Stimulated activated CD8-positive, alpha-beta memory T cell treated with anti-CD3 and anti-CD28 coated beads, Interleukin-7, amount 100 ng/mL, for 1 hour (primary cell): ENCODE measurements around the gene VWF.

ENCODE experiments used
- DNase-seq, 2 donors: peaks; one replicate each; pipeline ENCODE4 v3.0.0-alpha.2; 2020; ENCODE audit warnings: low read depth in 2 of 2

VWF gene

DNA sequence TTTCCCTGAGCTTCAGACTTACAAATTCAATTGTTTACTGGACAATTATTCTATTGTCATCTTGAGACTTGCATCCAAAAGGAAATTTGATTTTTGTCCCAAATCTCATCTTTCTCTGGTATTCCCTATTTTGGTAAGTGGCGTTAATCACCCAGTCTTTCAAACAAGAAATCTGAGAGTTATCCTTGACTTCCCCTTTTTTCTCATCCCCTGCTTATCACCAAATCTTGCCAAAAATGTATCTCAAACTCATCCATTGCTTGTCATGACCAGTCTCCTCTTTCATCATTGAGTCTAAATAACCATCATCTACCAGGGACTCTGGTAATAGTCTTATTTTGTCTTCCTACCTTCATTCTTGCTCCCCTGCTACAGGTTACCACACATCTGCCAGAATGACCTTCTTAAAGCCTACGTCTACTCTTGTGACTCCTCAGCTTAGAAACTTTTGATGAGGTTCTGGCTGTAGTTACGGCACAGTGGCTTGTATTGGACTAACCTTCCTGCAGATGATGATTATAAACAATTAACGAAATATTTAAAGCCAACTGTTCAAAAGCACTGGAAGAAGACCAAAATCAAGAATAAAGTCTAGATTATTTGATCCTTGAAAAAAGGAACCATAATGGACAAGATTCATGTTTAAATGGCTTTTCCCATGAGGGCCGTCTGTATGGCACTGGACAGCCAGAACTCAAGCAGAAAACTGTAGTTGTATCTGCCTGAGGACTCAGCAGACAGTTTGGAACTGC, 170.5 kb downstream of the VWF start:
- no peak for DNase-seq

DNA sequence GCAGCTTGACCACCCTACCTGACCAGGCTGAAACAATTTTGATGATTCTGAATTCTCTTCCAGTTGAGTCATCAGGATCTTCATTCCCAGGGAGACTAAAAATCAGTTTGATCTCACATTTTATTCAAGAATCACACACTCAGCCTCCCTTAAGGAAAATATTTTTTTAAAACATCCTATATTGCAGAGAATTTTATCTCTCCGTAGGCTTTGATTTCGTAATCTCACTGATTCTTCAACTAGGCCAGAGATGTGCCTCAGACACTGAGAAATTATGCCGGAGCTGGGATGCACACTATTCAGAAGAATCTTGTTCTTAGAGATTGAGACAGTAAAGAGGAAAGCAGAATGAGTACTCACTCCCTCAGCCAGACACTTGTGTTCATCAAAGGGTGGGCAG, 172.4 kb downstream of the VWF start:
- DNase-seq, result no peak

DNA sequence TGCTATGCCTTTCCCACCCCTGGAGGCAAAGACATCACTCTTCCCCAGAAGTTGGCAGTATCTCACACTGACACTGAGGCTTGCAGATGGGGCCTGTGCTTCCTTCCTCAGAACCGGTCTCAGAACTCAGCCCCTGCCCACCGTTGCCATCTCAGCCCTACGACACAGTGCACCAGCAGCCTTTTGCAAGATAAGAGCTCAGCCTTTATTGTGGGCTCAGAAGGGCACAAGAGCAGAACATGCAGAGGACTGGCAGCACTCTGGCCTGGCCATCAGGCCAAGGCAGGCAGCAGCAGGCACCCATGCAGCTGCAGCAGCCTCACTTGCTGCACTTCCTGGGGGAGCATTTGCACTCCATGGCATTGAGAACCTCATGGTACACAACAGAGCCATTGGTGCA, 175.8 kb downstream of the VWF start:
- no peak for DNase-seq

DNA sequence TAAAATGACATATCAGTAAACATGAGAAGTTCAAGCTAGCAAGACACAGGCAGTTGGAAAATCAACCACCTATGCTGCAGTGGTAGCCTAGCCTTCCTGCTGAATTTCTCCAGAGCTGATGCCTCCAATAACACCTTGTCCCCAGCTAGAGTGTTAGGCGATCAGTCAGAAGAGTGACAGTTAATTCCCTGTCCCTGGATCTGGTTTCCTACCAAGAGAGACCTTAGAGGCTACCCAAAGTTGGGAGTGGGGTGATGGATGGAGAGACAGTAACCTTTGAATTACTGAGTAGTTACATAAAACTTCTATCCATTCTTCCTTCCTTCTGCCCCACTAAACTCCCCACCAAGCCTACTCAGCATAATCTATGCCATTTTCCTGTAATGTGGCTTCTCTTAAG, 177.5 kb downstream of the VWF start:
- DNase-seq, result no peak

DNA sequence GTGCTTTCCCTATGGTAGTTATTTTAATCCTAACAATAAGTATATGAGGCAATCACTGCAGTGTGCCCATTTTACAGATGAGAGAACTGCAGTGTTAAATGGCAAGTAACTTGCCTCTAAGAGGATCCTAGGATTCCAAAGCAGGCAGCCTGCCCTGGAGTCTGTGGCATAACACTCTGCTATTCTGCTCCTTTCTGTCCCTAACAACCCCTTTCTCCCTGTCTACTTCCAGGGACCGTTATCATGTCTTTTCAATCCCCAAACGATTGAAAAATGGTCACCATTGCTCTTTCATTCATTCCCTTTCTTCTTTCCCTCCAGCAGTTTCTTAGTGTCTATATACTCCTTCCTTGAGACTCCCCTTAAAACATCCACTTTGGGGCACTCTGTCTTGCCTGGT, 178.1 kb downstream of the VWF start:
- DNase-seq, result no peak

DNA sequence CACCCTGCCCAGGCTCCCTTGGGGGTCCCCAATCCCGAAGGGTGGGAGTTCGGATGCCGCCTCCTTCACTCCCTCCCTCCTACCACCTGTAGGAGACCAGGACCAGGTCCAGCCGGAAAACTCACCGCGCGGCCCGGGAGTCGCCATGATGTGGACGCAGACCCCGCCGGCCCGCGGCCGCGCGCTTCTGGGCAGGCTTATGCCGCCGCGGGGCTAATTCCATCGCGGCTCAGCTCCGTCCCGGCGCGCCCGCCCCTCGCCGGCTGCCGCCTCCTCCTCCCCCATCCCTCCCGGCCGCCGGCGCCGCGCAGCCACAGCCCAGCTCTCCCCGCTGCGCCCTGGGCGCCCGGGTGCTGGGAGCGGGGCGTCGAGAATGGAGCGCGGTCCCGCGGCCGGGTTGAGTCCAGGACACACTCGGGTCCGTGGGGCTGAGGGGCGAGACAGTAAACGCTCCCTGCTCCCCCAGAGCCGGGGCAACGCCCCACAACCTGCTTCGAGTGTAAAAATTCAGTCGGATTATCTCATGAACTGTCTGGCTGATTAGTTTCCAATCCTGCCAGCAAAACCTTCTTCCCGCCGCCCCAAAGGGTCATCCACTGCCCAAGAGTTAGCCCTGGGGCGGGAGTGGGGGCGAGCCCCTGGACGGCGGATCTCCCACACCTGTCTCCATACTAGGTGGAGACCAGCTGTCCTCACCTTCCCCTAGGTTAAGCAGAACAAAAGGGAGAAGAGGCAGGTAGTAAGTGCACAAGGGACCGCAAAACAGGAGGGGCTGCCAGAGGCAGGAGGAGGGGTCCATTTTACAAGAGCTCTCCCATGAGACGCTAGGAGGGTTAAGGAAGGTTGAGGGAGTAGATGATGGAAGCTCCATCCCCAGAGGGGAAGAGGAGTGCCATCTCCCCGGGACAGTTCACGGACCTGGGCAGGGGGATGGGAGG, 179.1 kb downstream of the VWF start, which contains the start of gene ANO2:
ANO2 (minus strand) TSS at position 189 of the 938 bp plus-strand sequence; CDS start at position 147, 42 bp downstream.
- DNase-seq, result no peak

DNA sequence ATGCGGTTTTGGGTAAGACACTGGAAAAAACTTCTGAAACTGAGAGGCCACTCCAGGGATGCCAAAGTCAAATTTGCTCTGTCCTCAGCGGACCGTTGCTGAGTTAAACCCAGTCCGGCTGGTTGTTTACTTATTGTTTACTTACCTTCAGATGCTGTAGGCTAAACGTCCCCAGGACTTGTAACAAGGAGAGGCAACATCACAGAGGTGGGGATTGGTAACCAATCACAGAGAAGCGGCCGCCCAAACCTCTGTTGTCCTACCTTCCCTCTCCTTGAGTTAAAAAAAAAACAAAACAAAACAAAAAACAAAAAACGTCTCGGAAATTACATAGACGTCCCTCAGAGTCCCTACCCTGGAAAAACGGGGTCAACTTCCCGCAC, 179.8 kb downstream of the VWF start:
- DNase-seq, result no peak

DNA sequence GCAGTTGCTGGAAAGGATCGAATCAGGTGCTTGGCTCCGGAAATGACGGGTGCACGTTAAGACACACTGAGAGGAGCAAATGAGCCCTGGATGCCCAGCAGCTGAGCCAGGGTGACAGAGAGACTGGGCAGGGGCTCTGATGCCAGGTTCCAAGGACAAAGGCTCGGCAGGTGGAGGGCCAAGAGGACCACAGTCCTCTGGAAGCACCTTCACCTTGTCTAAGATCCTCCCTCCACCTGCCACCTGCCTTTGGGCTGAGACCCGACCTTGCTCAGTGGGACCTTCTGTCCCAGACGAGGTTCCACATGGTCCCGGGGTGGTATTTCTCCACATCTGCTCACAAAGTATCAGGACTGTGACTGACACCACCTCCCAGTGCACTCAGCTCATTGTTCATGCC, 180.4 kb downstream of the VWF start:
- no peak for DNase-seq

DNA sequence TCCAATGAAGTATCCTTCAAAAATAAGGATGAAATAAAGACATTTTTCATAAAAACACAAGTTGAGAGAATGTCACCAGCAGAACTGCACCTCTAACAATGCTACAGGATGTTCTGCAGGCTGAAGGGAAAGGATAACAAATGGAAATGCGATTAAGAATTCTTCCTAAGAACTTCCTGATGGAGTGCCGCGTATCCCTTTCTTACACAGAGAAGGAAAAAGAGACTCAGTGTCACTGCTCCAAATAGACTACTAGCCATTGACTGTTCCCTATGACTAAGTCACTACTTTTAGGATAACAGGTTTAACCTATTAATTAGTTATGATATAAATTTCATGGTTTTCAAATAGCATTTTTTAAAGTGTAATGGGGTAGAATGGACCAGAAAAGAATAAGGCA, 182.6 kb downstream of the VWF start:
- no peak for DNase-seq

DNA sequence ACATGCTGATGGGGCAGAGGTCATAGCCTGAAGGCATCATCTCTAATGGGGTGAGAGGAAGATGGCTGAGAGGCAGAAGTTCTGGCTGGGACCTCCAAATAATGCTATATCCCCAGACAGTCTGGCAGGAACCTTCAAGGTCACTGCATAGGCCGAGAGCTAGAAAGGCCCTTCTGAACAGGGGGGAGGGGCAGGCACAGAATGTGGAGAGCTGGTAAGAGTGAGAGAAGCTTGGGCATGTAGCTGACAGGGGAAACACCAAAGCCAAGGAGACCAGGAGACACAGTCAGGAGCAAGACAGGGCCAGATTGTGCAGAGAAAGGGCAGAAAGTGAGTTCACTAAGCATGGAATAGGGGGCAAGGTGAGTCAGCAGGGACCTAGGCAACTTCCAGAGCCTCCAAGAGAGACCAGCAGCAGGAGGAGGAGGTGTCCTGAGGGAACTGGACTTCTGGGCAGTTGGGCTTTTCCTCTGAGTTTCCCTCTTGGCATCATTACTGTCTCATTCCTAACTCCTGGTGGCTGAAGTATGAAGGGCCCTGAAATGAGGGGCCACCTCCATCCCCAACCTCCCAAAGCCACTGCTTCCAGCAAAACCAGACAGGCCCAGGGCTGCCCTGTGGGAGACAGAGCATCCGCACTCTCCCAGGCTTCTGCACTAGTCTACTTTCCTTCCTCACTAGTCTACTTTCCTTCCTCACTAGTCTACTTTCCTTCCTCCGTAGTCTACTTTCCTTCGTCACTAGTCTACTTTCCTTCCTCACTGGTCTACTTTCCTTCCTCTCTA, 196.5 kb downstream of the VWF start:
- DNase-seq, result no peak

DNA sequence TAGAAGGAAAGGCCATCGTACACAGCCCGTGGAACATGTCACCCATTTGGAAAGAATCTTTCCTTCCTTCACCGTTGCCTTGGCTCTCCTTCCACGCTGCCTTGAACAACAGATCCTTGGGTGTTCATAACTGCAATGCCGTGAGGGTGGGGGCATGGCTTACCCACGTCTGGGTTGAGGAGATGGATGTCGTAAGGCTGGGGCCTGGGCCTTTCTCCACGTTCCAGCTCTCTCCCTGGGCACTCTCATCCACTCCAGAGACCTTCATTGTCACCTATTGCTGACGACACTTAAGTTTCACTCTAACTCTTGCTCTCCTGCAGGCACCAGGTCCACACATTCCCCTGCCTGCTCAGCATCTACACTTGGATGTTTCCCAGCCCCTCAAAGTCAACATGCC, 198.8 kb downstream of the VWF start:
- DNase-seq, result no peak

DNA sequence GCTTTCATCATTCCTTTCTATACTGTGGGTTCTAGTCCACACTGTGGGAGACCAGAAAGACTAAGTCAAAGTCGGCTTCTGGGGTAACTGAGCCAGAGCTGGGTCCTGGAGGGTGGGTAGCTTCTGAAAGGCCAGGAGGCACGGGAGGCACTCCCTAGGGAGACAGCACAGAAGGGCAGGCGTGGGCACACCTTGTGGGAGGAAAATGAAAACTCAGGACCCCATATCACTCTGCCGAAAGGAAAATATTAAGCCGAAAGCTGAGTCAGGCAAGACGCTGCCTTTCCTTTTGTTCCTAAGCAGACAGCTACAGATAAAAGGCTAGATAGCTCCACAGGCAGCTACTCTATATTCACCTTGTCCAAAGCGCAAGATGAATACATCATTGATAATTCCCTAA, 200.1 kb downstream of the VWF start:
- DNase-seq, result no peak

DNA sequence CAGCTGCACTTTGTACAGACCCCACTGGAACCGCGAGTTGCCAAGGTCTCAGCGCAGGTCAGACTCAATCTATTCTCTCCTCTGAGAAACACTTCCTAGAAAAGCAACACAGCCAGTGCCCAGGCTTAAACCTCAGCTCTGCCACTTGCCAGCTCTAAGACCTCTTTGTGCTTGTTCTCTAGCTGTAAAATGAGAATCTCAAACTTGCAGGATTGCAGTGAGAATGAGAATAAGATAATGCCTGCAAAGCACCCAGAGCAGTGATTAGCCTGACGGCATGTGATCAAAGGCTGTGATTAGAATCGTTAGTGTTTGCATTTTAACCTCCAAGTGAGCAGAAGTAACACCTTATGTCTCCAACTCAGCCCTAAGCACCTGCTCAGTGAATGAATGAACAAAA, 200.7 kb downstream of the VWF start:
- no peak for DNase-seq

DNA sequence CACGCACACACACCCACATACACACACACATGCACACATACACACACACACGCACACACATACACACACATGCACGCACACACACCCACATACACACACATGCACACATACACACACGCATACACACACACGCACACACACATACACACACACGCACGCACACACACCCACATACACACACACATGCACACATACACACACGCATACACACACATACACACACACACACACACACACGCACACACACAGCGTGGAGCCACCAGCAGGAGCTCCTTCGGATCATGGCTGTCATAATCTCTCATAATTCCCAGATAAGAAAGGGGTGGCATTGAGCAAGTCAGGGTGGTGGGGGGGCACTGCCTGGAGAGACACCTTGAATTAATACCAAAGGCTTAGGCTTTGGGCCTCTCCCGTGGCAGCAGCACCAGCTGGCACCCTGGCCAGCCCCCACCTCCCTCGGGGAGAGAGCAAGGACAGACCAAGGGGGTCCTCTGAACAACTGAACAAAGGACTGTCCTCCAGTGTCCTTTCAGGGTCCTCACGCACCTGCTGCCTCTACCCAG, 201.3 kb downstream of the VWF start:
- no peak for DNase-seq

DNA sequence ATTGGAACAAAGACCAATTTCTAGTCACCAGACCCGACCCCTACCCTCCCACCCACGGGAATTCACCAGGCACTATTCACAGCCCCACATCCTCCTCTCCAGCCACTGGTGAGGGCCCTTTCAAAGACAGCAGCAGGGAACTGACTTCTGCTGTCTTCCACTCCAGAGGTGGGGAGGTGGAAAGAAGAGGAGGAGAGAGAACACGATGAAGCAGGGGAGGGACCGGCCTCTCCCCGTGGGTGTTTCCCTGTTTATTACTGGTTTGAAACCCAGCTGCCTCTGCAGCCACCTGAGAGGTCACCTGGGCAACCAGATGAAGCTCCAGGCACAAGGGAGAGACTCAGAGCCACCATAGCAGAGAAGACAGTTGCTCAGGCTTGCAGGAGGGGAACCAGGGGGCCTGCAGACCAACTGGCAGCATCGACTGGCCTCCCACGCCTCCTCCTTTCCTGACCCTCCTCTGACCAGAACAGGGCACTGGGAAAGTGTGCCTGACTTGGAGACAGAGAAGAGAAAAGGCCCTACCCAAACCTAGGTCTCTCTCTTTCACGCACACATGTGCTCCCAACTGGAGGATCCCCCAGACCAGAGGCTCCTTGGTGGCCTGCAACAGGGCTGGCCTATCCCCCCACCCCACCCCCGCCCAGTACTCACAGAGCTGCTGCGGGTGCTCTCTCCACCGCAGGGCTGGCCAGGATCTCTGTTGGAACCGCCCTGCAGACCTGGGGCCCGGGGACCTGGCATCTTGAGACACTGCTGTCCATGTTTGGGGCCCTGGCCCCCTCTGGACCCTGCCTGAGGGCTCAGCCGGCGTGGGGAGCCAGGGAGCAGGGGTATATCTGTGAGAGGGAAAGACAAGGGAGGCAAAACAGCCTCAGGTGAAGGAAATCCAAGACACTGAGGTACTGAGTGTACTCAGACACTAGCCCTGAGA, 202.2 kb downstream of the VWF start:
- no peak for DNase-seq

DNA sequence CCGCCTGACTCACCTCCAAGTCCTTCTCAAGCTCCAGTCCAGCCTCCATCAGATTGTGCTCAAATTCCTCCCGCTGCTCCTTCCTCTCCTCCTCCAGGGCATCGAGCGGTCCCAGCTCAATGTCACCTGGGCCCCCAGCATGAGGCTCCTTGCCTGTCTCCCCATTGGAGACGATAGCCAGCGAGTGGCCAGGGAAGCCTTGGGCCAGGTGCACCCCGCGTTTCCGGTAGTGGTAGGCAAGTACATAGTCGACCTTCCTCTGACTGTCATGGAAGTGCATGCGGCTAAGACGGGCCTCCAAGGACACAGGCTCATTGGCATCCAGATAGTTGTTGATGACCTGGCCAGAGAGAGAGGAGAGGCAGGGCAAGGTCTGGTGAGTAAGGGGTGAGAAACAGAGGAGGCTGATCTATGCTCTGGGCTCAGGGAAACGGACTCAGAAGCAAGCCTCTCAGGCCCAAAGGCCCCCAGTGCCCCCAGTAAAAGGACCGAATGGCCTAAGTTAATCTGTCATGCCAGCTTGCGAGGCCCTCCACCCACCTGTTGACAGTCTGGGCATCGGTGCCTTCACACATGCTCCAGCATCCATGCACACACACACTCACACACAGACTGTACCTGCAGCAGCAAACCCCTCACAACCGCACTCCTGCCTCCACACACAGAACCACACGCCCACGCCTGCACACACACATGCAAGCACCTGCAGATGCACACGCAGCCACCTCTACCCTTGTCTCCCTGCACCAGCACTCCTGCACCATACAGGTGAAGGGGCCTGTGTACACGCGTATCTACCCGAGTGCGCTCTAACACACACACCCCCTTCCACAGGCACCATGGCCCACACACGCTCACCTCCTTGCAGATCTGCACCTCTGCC, 203.2 kb downstream of the VWF start:
- no peak for DNase-seq

DNA sequence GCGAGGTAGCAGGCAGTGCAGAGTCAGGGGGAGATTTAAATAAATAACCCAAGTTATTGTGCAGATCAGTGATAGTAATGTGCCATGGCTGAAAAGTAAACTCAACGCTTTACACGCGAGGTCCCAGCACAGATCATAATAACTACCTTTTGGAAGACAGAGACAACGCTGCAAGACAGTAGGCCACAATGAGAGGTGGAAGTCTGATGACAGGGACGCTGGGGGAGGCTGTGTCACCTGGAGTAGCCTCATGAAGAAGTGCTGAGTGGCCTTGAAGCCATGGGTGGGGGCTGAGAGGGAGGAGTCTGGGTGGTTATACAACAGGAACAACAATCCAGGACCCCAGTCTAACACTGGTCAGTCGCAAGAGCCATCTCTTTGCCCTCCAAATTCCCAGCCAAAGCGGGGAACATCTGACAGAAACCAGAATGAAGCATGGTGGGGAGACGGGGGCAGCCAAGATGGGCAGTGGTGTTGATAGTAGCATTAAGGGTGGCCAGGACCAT, 207.6 kb downstream of the VWF start:
- no peak for DNase-seq

DNA sequence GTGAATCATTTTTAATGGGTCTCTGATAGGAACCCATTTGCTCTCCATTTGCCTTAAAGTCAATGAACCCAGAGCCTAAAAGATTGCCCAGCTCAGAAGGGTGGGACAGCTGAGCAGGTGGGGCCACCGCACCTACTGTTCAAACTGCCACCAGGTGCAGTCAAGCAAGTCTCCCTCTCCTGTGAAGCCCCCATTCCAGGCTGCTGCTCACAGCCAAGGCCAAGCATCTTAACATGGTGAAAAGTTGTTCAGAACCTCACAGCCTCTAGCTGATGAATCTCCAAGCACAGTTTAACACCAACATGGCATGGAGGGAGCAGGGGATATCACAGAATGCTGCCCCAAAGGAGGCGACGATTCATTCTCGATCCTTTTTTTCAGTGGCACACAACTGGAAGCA, 209.0 kb downstream of the VWF start:
- no peak for DNase-seq

DNA sequence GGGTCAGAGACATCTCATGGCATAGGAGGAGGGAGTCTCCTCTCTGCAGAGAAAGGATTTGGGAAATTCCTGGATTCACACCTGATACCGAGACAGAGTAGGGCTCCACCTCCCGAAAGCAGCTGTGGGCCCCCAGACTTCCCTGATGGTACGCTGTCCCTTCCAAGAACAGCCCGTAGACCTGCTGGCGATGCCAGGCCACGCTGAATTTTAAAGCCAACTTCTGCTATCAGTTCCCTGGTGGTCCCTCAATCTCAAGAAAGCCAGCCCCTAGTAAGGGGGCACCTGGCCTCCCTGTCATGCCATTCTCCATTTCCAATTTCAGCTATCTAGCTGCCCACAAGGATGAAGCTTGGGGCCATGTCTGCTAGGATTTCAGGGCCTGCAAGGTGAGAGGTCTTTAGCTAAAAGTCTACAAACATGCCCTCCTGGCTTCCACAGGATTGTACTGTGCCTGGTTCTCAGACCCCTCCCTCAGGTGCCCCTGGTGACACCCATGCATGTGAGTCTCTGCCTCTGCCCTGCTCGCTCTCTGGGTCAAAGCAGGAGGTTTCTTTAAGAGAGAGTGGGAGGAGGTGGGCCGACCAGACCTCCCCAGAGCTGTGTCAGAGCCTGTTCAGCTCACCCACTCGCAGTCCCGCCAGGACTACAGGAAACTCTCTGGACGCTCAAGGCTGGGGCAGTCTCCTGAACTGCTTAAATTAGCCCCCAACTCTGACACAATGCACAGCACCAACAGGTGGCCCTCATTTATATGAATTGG, 209.9 kb downstream of the VWF start:
- DNase-seq, result no peak
